BJ (cell line): ENCODE data around the gene PRTN3. TPM values are rescaled to one million over a fixed set of nuclear protein-coding genes. Genes with fewer than 3 reads are reported as not detected.
"Not testable (repeated sequence)": the region's sequence is repeated elsewhere in the genome, so short reads cannot be mapped to it uniquely, and the experiment has no call there.

ENCODE experiments used
- CTCF ChIA-PET: fragments of 350-600 bp; formaldehyde crosslinking; extraction: SDS; loops from one replicate; lab custom pipeline; 2021; ENCODE audit warnings: antibody characterized with exemption, inconsistent platforms; lab: Yijun Ruan, JAX
- POLR2A ChIA-PET: fragments of 300-600 bp; sonication (Branson Sonifier 250); formaldehyde crosslinking; extraction: SDS; loops from one replicate; lab custom pipeline; 2021; ENCODE audit warnings: antibody characterized with exemption; lab: Charles Lee
- DNase-seq: peaks from one replicate; pipeline ENCODE4 v3.0.0-alpha.2; 2011; ENCODE audit warnings: low read depth
- H3K27me3 ChIP-seq: 2 replicates; pipeline ENCODE4 v1.6.0; 2011; ENCODE audit warnings: low read length; ENCODE audit not compliant: control insufficient read depth, insufficient read depth
- H3K36me3 ChIP-seq: 2 replicates; pipeline ENCODE4 v1.5.1; 2011; ENCODE audit warnings: low read length; ENCODE audit not compliant: control insufficient read depth, insufficient read depth
- H3K4me3 ChIP-seq: 2 replicates; pipeline ENCODE4 v1.5.1; 2011; ENCODE audit warnings: low read depth, mild to moderate bottlenecking, control low read depth, low read length
- CTCF ChIP-seq: IDR thresholded peaks from 2 replicates; pipeline ENCODE4 v1.5.1; 2011; ENCODE audit warnings: low read depth, mild to moderate bottlenecking, control low read depth, inconsistent platforms, low read length, moderate library complexity; ENCODE audit not compliant: insufficient read depth
- polyA plus RNA-seq: library from polyadenylated mRNA; depleted of rRNA; stranded (reverse); fragments of >200 nt; gene quantifications from 2 replicates; pipeline ENCODE4 v1.2.3, GENCODE V29; 2011

Gene PRTN3
- polyA plus RNA-seq, 1 experiment, result not detected

- Histone ChIP-seq H3K36me3 (peaks cover 14% of the 10 kb centered on the region), H3K27me3 (no peaks in the 10 kb centered on the region), H3K4me3 (no peak overlapping the region)
- DNase-seq, result no peak
- TF ChIP-seq CTCF, result no peak
- POLR2A ChIA-PET, result no interaction called here
- CTCF ChIA-PET, result no interaction called here
Measured at GRCh38 chr19:814152-815078, 26.4 kb upstream of the PRTN3 start.

GRCh38 chr19:815079-815774 is 25.6 kb upstream of the PRTN3 start:
- Histone ChIP-seq H3K36me3 (peaks cover 13% of the 10 kb centered on the region), H3K27me3 (no peaks in the 10 kb centered on the region), H3K4me3 (no peak overlapping the region)
- ChIA-PET CTCF (no interaction called here), POLR2A (no interaction called here)
- no peak for TF ChIP-seq CTCF
- DNase-seq, result no peak

GRCh38 chr19:815775-816499 is 24.9 kb upstream of the PRTN3 start:
- ChIA-PET CTCF (no interaction called here), POLR2A (no interaction called here)
- no peak for DNase-seq
- TF ChIP-seq CTCF, result no peak
- Histone ChIP-seq H3K27me3 (no peaks in the 10 kb centered on the region), H3K4me3 (no peak overlapping the region), H3K36me3 (peaks cover 10% of the 10 kb centered on the region)

GRCh38 chr19:816500-816857 is 24.3 kb upstream of the PRTN3 start:
- Histone ChIP-seq H3K4me3 (no peak overlapping the region), H3K36me3 (peaks cover 8% of the 10 kb centered on the region), H3K27me3 (no peaks in the 10 kb centered on the region)
- CTCF ChIA-PET, result no interaction called here
- POLR2A ChIA-PET, result no interaction called here
- no peak for TF ChIP-seq CTCF
- DNase-seq, result no peak

- DNase-seq, POLR2A ChIA-PET, H3K36me3 ChIP-seq, H3K27me3 ChIP-seq, H3K4me3 ChIP-seq: not testable (repeated sequence)
- CTCF ChIA-PET, result interaction anchor here (1.3 kb wide), 1 partner anchor 50 kb away, joined by 3 read pairs; no protein-coding TSS in a partner anchor
Measured at GRCh38 chr19:820212-820611, 20.6 kb upstream of the PRTN3 start.
